ENCODE results near the gene SERPINA10.

GRCh38 chr14:94341656-94342333 lies 48.7 kb upstream of the SERPINA10 start:
- no peak for TF ChIP-seq REST (IDR thresholded peaks at IDR 0.05; ENCODE audit: borderline replicate concordance in 1 of 2, low read depth in 1 of 2, low read length in 2 of 2)
- TF ChIP-seq CTCF (CRISPR knock-in tag; IDR thresholded peaks at IDR 0.05), result no peak
- no peak for TF ChIP-seq ZSCAN12 (CRISPR knock-in tag; IDR thresholded peaks at IDR 0.05)

Data from HepG2 (cell line).